ENCODE data around the gene CALN1.

DNA sequence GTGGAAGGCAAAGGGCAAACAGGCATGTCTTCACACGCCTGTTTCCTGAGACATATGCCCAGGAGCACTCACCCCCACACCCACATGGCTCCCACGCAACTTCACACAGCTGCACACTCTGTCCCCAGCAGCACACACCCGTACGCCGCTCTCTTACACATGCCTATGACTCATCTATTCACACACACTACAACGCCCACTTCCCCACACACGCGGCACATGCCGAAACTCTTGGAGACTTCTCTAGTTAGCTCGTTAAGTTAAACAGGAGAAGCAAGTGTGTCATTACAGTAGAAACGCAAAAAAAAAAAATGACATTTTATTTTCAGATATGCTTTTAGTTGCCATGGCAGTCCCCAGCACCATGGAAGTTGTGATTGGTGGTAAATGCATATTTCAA is 6.7 kb downstream of the CALN1 start:
- TF ChIP-seq, protein P1, sequence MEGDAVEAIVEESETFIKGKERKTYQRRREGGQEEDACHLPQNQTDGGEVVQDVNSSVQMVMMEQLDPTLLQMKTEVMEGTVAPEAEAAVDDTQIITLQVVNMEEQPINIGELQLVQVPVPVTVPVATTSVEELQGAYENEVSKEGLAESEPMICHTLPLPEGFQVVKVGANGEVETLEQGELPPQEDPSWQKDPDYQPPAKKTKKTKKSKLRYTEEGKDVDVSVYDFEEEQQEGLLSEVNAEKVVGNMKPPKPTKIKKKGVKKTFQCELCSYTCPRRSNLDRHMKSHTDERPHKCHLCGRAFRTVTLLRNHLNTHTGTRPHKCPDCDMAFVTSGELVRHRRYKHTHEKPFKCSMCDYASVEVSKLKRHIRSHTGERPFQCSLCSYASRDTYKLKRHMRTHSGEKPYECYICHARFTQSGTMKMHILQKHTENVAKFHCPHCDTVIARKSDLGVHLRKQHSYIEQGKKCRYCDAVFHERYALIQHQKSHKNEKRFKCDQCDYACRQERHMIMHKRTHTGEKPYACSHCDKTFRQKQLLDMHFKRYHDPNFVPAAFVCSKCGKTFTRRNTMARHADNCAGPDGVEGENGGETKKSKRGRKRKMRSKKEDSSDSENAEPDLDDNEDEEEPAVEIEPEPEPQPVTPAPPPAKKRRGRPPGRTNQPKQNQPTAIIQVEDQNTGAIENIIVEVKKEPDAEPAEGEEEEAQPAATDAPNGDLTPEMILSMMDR (IDR thresholded peaks at IDR 0.05): no peak
- no peak for TF ChIP-seq POLR2A (IDR thresholded peaks at IDR 0.05)
